Neural progenitor cell (in vitro differentiated cells): ENCODE results near the gene MYOF. TPM values are rescaled to one million over a fixed set of nuclear protein-coding genes. Genes with fewer than 3 reads are reported as not detected.
A peak's percentile ranks its signal among the peaks of the same experiment; 100 is the strongest.

Experiments
- DNase-seq: peaks from one replicate; pipeline ENCODE4 v3.0.0-alpha.2; 2016; ENCODE audit warnings: low spot score
- H2AFZ ChIP-seq: fragments of 200-600 bp; sonication (generic); replicated peaks from 2 replicates; pipeline ENCODE4 v1.6.1; 2016; ENCODE audit warnings: antibody characterized with exemption
- H3F3A ChIP-seq: fragments of 200-600 bp; sonication (generic); 2 replicates; pipeline ENCODE4 v1.6.1; 2016; ENCODE audit warnings: antibody characterized with exemption, low read depth
- H3K27ac ChIP-seq: fragments of 200-600 bp; sonication (generic); 2 replicates; pipeline ENCODE4 v1.5.1; 2016; ENCODE audit warnings: mild to moderate bottlenecking
- H3K27me3 ChIP-seq: fragments of 200-600 bp; sonication (generic); 2 replicates; pipeline ENCODE4 v1.6.1; 2016; ENCODE audit warnings: mild to moderate bottlenecking, moderate library complexity
- H3K36me3 ChIP-seq: fragments of 200-600 bp; sonication (generic); 2 replicates; pipeline ENCODE4 v1.5.1; 2016
- H3K4me1 ChIP-seq: fragments of 200-600 bp; sonication (generic); 2 replicates; pipeline ENCODE4 v1.6.1; 2016; ENCODE audit warnings: mixed run types
- H3K4me2 ChIP-seq: fragments of 200-600 bp; sonication (generic); 2 replicates; pipeline ENCODE4 v1.6.1; 2016
- H3K4me3 ChIP-seq: fragments of 200-600 bp; sonication (generic); 2 replicates; pipeline ENCODE4 v1.5.1; 2016
- H3K79me2 ChIP-seq: fragments of 200-600 bp; sonication (generic); 2 replicates; pipeline ENCODE4 v1.6.1; 2016; ENCODE audit warnings: low read depth
- H3K9ac ChIP-seq: fragments of 200-600 bp; sonication (generic); 2 replicates; pipeline ENCODE4 v1.6.1; 2016
- H3K9me3 ChIP-seq: fragments of 200-600 bp; sonication (generic); 2 replicates; pipeline ENCODE4 v1.5.1; 2016; ENCODE audit warnings: low read depth
- H4K20me1 ChIP-seq: fragments of 200-600 bp; sonication (generic); 2 replicates; pipeline ENCODE4 v1.6.1; 2016; ENCODE audit warnings: low read depth
- H3K27ac Mint-ChIP-seq: 3 replicates; pipeline ENCODE4 v1.8.0; 2021; ENCODE audit warnings: mixed read lengths
- H3K27me3 Mint-ChIP-seq: 2 replicates; pipeline ENCODE4 v1.8.0; 2022; ENCODE audit warnings: low read depth, mild to moderate bottlenecking, inconsistent platforms, moderate library complexity, mixed read lengths; ENCODE audit not compliant: insufficient read depth
- H3K36me3 Mint-ChIP-seq: 3 replicates; pipeline ENCODE4 v1.8.0; 2021; ENCODE audit warnings: mixed read lengths
- H3K4me1 Mint-ChIP-seq: 3 replicates; pipeline ENCODE4 v1.8.0; 2021; ENCODE audit warnings: mixed read lengths
- H3K4me3 Mint-ChIP-seq: 3 replicates; pipeline ENCODE4 v1.8.0; 2021; ENCODE audit warnings: mild to moderate bottlenecking, moderate library complexity, mixed read lengths
- H3K9me3 Mint-ChIP-seq: 3 replicates; pipeline ENCODE4 v1.8.0; 2020; ENCODE audit warnings: mixed read lengths
- CTCF ChIP-seq: fragments of 200-600 bp; sonication (generic); IDR thresholded peaks from 2 replicates; pipeline ENCODE4 v1.5.1; 2017; ENCODE audit warnings: antibody characterized with exemption, mild to moderate bottlenecking
- EZH2 ChIP-seq: fragments of 200-600 bp; sonication (generic); IDR thresholded peaks from 2 replicates; pipeline ENCODE4 v1.6.1; 2017; ENCODE audit warnings: antibody characterized with exemption, mild to moderate bottlenecking, moderate library complexity
- EZH2phosphoT487 ChIP-seq: fragments of 200-600 bp; sonication (generic); IDR thresholded peaks from 2 replicates; pipeline ENCODE4 v1.6.1; 2017; ENCODE audit warnings: antibody characterized with exemption
- total RNA-seq: library from RNA; depleted of rRNA; stranded (reverse); fragments of >200 nt; gene quantifications from 2 replicates; pipeline ENCODE4 v1.2.3, GENCODE V29; 2015; ENCODE audit warnings: low replicate concordance

The MYOF gene
- total RNA-seq, 1 donor from 2014 or later, result 1.6 TPM

- Histone ChIP-seq H3K27me3 (no peaks in the 10 kb centered on the region), H3K79me2 (no peaks in the 10 kb centered on the region), H3K9me3 (no peaks in the 10 kb centered on the region), H2AFZ (no peak overlapping the region), H3F3A (no peaks in the 10 kb centered on the region), H3K9ac (no peak overlapping the region), H3K4me1 (peaks cover 16% of the 10 kb centered on the region), H3K36me3 (no peaks in the 10 kb centered on the region), H4K20me1 (no peaks in the 10 kb centered on the region), H3K27ac (no peak overlapping the region), H3K4me3 (no peak overlapping the region), H3K4me2 (no peak overlapping the region)
- Mint-ChIP-seq H3K4me3 (no peak overlapping the region), H3K27me3 (peaks cover 5% of the 10 kb centered on the region), H3K9me3 (peaks cover 3% of the 10 kb centered on the region), H3K27ac (peak overlapping the region; percentile 85), H3K4me1 (peaks cover 50% of the 10 kb centered on the region), H3K36me3 (peaks cover 7% of the 10 kb centered on the region)
- TF ChIP-seq CTCF (no peak), EZH2phosphoT487 (no peak), EZH2 (no peak)
- DNase-seq, result no peak
Observed at GRCh38 chr10:93431361-93431760, 50.8 kb downstream of the MYOF start.

- peaks cover 3% of the 10 kb centered on the region for H3K9me3 Mint-ChIP-seq
- H3K27me3 Mint-ChIP-seq, result peaks cover 10% of the 10 kb centered on the region
- no peaks in the 10 kb centered on the region for H3K9me3 ChIP-seq
- H4K20me1 ChIP-seq, result no peaks in the 10 kb centered on the region
- DNase-seq, result no peak
- peak overlapping the region; percentile 10 for H2AFZ ChIP-seq
- peaks cover 17% of the 10 kb centered on the region for H3K4me1 ChIP-seq
- H3K36me3 Mint-ChIP-seq, result peaks cover 5% of the 10 kb centered on the region
- no peaks in the 10 kb centered on the region for H3K27me3 ChIP-seq
- H3F3A ChIP-seq, result peaks cover 18% of the 10 kb centered on the region
- no peak overlapping the region for H3K4me3 Mint-ChIP-seq
- peaks cover 39% of the 10 kb centered on the region for H3K4me1 Mint-ChIP-seq
- H3K4me2 ChIP-seq, result no peak overlapping the region
- H3K36me3 ChIP-seq, result no peaks in the 10 kb centered on the region
- H3K27ac ChIP-seq, result no peak overlapping the region
- H3K27ac Mint-ChIP-seq, result peak overlapping the region; percentile 18
- TF ChIP-seq CTCF (no peak), EZH2 (no peak), EZH2phosphoT487 (no peak)
- no peak overlapping the region for H3K9ac ChIP-seq
- no peak overlapping the region for H3K4me3 ChIP-seq
- no peaks in the 10 kb centered on the region for H3K79me2 ChIP-seq
Observed at GRCh38 chr10:93425861-93426260, 56.3 kb downstream of the MYOF start.

- Histone ChIP-seq H3K27ac (no peak overlapping the region), H2AFZ (no peak overlapping the region), H3K9ac (no peak overlapping the region)
Observed at GRCh38 chr10:93422118-93422517, 60.0 kb downstream of the MYOF start.

More at GRCh38 chr10:93422118-93422517, 60.0 kb downstream of the MYOF start:
- TF ChIP-seq CTCF, result no peak
- no peak for TF ChIP-seq EZH2
- no peak for TF ChIP-seq EZH2phosphoT487
- Histone ChIP-seq H3K79me2 (no peaks in the 10 kb centered on the region), H3K27me3 (no peaks in the 10 kb centered on the region), H4K20me1 (no peaks in the 10 kb centered on the region), H3K4me1 (peaks cover 29% of the 10 kb centered on the region), H3F3A (peaks cover 25% of the 10 kb centered on the region), H3K4me2 (peak overlapping the region; percentile 34), H3K36me3 (no peaks in the 10 kb centered on the region), H3K4me3 (no peak overlapping the region), H3K9me3 (no peaks in the 10 kb centered on the region)
- H3K27me3 Mint-ChIP-seq, result peaks cover 8% of the 10 kb centered on the region
- H3K36me3 Mint-ChIP-seq, result no peaks in the 10 kb centered on the region
- no peaks in the 10 kb centered on the region for H3K9me3 Mint-ChIP-seq
- no peak for DNase-seq
- peaks cover 60% of the 10 kb centered on the region for H3K4me1 Mint-ChIP-seq
- no peak overlapping the region for H3K4me3 Mint-ChIP-seq
- peak overlapping the region; percentile 97 for H3K27ac Mint-ChIP-seq
